ENCODE results near the gene RALY. TPM values are rescaled to one million over a fixed set of nuclear protein-coding genes. Genes with fewer than 3 reads are reported as not detected.

RALY gene
- total RNA-seq, 3 donors from 2014 or later = 152 to 229 (median 215) TPM

GRCh38 chr20:34012330-34012729, 18.6 kb downstream of the RALY start:
- intact Hi-C loops (cut with DNase I, micrococcal nuclease) = no loop called here
- no peaks in the 10 kb centered on the region for H3K36me3 ChIP-seq (ENCODE audit: low read depth)
- H3K4me1 ChIP-seq (ENCODE audit: low read depth) = peaks cover 58% of the 10 kb centered on the region
- no peak for ATAC-seq
- H3K9me3 ChIP-seq = no peaks in the 10 kb centered on the region
- no peak overlapping the region for H3K4me3 ChIP-seq
- no peak for DNase-seq
- TF ChIP-seq, protein P1, sequence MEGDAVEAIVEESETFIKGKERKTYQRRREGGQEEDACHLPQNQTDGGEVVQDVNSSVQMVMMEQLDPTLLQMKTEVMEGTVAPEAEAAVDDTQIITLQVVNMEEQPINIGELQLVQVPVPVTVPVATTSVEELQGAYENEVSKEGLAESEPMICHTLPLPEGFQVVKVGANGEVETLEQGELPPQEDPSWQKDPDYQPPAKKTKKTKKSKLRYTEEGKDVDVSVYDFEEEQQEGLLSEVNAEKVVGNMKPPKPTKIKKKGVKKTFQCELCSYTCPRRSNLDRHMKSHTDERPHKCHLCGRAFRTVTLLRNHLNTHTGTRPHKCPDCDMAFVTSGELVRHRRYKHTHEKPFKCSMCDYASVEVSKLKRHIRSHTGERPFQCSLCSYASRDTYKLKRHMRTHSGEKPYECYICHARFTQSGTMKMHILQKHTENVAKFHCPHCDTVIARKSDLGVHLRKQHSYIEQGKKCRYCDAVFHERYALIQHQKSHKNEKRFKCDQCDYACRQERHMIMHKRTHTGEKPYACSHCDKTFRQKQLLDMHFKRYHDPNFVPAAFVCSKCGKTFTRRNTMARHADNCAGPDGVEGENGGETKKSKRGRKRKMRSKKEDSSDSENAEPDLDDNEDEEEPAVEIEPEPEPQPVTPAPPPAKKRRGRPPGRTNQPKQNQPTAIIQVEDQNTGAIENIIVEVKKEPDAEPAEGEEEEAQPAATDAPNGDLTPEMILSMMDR (IDR thresholded peaks at IDR 0.05) = no peak

DNA sequence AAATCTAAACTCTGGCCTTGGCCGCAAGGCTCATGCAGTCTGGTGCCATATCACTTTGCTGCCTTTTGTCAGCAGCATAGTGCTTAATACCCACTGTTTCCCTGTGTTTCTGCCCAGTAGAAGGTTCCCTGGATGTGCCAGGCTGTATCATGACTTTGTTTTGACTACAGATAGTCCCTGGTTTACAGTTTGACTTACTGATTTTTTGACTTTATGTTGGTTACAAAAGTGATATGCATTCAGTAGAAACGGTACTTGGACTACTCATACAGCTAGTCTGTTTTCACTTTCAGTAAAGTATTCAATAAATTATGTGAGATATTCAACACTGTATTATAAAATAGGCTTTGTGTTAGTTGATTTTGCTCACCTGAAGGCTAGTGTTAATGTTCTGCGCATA, 19.0 kb downstream of the RALY start:
- Histone ChIP-seq H3K4me1 (ENCODE audit: low read depth) (peaks cover 62% of the 10 kb centered on the region), H3K4me3 (no peak overlapping the region), H3K36me3 (ENCODE audit: low read depth) (no peaks in the 10 kb centered on the region), H3K9me3 (no peaks in the 10 kb centered on the region)
- TF ChIP-seq, protein P1 (IDR thresholded peaks at IDR 0.05) = no peak
- DNase-seq (no peak), ATAC-seq (no peak)
- intact Hi-C loops (cut with DNase I, micrococcal nuclease) = no loop called here

GRCh38 chr20:34013554-34013953, 19.8 kb downstream of the RALY start:
- no peak overlapping the region for H3K4me3 ChIP-seq
- intact Hi-C loops (cut with DNase I, micrococcal nuclease) = no loop called here
- ATAC-seq (peak; percentile 50), DNase-seq (no peak)
- H3K4me1 ChIP-seq (ENCODE audit: low read depth) = peaks cover 58% of the 10 kb centered on the region
- no peaks in the 10 kb centered on the region for H3K36me3 ChIP-seq (ENCODE audit: low read depth)
- TF ChIP-seq, protein P1 (IDR thresholded peaks at IDR 0.05) = no peak
- no peaks in the 10 kb centered on the region for H3K9me3 ChIP-seq

DNA sequence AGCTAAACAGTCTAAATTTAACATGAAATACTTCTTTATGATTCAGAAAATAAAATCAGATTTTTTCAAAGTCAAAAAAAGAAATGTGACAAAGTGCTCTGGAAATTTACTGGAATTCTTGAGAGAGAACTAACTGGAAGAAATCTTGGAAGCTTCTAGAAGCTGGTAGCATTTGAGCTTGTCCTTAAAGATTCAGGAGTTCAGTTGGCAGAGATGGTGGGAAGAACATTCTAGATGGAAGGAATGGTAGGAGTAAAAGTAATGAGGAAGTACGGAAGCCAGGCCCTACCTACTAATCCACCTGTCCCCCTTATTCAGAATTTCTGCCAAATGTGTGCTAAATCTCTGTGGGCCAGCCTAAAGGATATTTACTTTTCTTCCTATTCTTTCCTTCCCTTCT, 21.2 kb downstream of the RALY start:
- no peak for DNase-seq
- Histone ChIP-seq H3K9me3 (no peaks in the 10 kb centered on the region), H3K4me1 (ENCODE audit: low read depth) (peaks cover 46% of the 10 kb centered on the region), H3K36me3 (ENCODE audit: low read depth) (no peaks in the 10 kb centered on the region), H3K4me3 (no peak overlapping the region)
- intact Hi-C loops (cut with DNase I, micrococcal nuclease) = no loop called here
- TF ChIP-seq, protein P1 (IDR thresholded peaks at IDR 0.05) = no peak
- peak; percentile 22 for ATAC-seq

DNA sequence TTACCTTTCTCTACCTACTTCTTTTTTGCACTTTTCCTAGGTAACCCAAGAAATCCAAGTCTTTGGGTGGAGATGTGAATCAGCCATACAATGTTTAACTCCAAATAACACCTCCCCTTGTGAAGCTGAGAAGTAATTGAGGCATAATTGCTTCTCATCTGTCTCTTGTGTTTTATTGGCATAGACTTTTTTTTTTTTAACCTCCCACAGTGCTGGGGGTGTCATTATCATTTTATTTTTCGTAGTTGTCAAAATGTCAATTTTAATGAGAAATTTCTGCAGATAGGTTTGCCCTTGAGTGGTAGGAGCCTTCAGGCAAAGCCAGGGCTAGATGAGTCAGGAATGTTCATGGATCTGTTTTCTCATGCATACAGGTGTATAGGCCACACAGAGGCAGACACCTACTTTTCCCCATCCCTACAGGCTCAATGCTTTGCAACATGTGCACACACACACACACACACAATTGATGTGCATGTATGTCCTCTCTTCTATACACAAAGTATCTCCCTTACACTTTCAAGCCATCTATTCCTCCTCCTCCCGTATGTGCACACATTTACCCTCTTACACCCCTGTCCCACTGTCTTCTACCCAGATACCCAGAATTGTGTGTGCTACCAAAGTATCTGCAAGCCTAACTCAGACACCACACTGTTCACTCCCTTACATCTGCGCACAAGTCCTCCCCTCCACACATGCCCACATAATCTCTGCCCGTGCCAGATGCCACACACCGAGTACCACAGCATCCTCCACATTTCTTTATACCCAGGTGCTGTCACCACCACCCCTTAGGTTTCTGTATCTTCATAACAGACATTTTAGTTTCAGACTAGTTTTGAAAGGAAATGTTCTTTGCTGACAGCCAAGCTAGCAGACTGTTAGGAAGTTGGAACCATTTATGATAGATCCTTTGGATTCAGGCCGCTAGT, 22.0 kb downstream of the RALY start:
- TF ChIP-seq, protein P1 (IDR thresholded peaks at IDR 0.05) = no peak
- no peak for ATAC-seq
- Histone ChIP-seq H3K4me3 (no peak overlapping the region), H3K9me3 (no peaks in the 10 kb centered on the region), H3K4me1 (ENCODE audit: low read depth) (peaks cover 41% of the 10 kb centered on the region), H3K36me3 (ENCODE audit: low read depth) (no peaks in the 10 kb centered on the region)
- no peak for DNase-seq
- intact Hi-C loops (cut with DNase I, micrococcal nuclease) = no loop called here
